IPS-18c (cell line): ENCODE data around the gene DGCR2.
"Not testable (repeated sequence)": the region's sequence is repeated elsewhere in the genome, so short reads cannot be mapped to it uniquely, and the experiment has no call there.

ENCODE experiments used
- H3K4me3 ChIP-seq: 2 replicates; pipeline ENCODE4 v1.7.0; 2013; ENCODE audit warnings: low read depth, mild to moderate bottlenecking, low read length, moderate library complexity; ENCODE audit not compliant: insufficient read depth
- H3K9me3 ChIP-seq: one replicate; pipeline ENCODE4 v1.6.1; 2013; ENCODE audit warnings: mild to moderate bottlenecking, low read length, moderate library complexity; ENCODE audit not compliant: control insufficient read depth, insufficient read depth

Gene DGCR2

GRCh38 chr22:19035126-19035473 is 87.1 kb downstream of the DGCR2 start:
- H3K4me3 ChIP-seq, H3K9me3 ChIP-seq: not testable (repeated sequence)

- H3K9me3 ChIP-seq, H3K4me3 ChIP-seq: not testable (repeated sequence)
Measured at GRCh38 chr22:19034724-19035120, 87.5 kb downstream of the DGCR2 start.

GRCh38 chr22:19034031-19034723 is 88.0 kb downstream of the DGCR2 start:
- H3K9me3 ChIP-seq, H3K4me3 ChIP-seq: not testable (repeated sequence)

GRCh38 chr22:19033568-19033905 is 88.7 kb downstream of the DGCR2 start:
- H3K4me3 ChIP-seq, H3K9me3 ChIP-seq: not testable (repeated sequence)

GRCh38 chr22:19032898-19033567 is 89.2 kb downstream of the DGCR2 start:
- H3K4me3 ChIP-seq = not testable (repeated sequence)

GRCh38 chr22:19032156-19032785 is 89.9 kb downstream of the DGCR2 start:
- not testable (repeated sequence) for H3K9me3 ChIP-seq, H3K4me3 ChIP-seq

More at GRCh38 chr22:19032898-19033567, 89.2 kb downstream of the DGCR2 start:
- not testable (repeated sequence) for H3K9me3 ChIP-seq

GRCh38 chr22:19030889-19031252 is 91.3 kb downstream of the DGCR2 start:
- not testable (repeated sequence) for H3K9me3 ChIP-seq, H3K4me3 ChIP-seq

GRCh38 chr22:19030226-19030888 is 91.9 kb downstream of the DGCR2 start:
- H3K9me3 ChIP-seq, H3K4me3 ChIP-seq: not testable (repeated sequence)

- not testable (repeated sequence) for H3K4me3 ChIP-seq, H3K9me3 ChIP-seq
Measured at GRCh38 chr22:19029113-19030103, 92.8 kb downstream of the DGCR2 start.

- H3K4me3 ChIP-seq = not testable (repeated sequence)
Measured at GRCh38 chr22:19028060-19028455, 94.2 kb downstream of the DGCR2 start.

GRCh38 chr22:19027371-19028059 is 94.7 kb downstream of the DGCR2 start:
- H3K4me3 ChIP-seq = not testable (repeated sequence)

More at GRCh38 chr22:19028060-19028455, 94.2 kb downstream of the DGCR2 start:
- not testable (repeated sequence) for H3K9me3 ChIP-seq

GRCh38 chr22:19026080-19026479 is 96.1 kb downstream of the DGCR2 start:
- not testable (repeated sequence) for H3K9me3 ChIP-seq, H3K4me3 ChIP-seq

More at GRCh38 chr22:19027371-19028059, 94.7 kb downstream of the DGCR2 start:
- H3K9me3 ChIP-seq = not testable (repeated sequence)

- not testable (repeated sequence) for H3K9me3 ChIP-seq, H3K4me3 ChIP-seq
Measured at GRCh38 chr22:19024956-19025489, 97.2 kb downstream of the DGCR2 start.

GRCh38 chr22:19023931-19024330 is 98.3 kb downstream of the DGCR2 start:
- H3K9me3 ChIP-seq, H3K4me3 ChIP-seq: not testable (repeated sequence)

- Histone ChIP-seq H3K9me3 (no peaks in the 10 kb centered on the region), H3K4me3 (no peak overlapping the region)
Measured at GRCh38 chr22:19022755-19023154, 99.5 kb downstream of the DGCR2 start.

- Histone ChIP-seq H3K4me3 (no peak overlapping the region), H3K9me3 (no peaks in the 10 kb centered on the region)
Measured at GRCh38 chr22:19019679-19020032, 102.6 kb downstream of the DGCR2 start.
